GM23338 (cell line): ENCODE data around the gene RAB13. TPM values are rescaled to one million over a fixed set of nuclear protein-coding genes. Genes with fewer than 3 reads are reported as not detected.

Experiments used
- ATAC-seq: fragments of 200-7000 bp; cut with Tn5 transposase; 3 replicates; pipeline ENCODE4 v1.9.1; 2020
- DNase-seq: peaks from one replicate; pipeline ENCODE4 v3.0.0-alpha.2; 2015; ENCODE audit warnings: low spot score
- H2AFZ ChIP-seq: fragments of 200-600 bp; sonication (generic); 2 replicates; pipeline ENCODE4 v1.8.0; 2016; ENCODE audit warnings: antibody characterized with exemption, mild to moderate bottlenecking, moderate library complexity
- H3F3A ChIP-seq: fragments of 200-600 bp; sonication (generic); replicated peaks from 2 replicates; pipeline ENCODE4 v1.8.0; 2017; ENCODE audit warnings: antibody characterized with exemption, mixed run types, low read depth
- H3K27ac ChIP-seq: fragments of 200-600 bp; sonication (generic); 2 replicates; pipeline ENCODE4 v1.6.1; 2016; ENCODE audit warnings: low read depth
- H3K27me3 ChIP-seq: fragments of 200-600 bp; sonication (generic); 2 replicates; pipeline ENCODE4 v1.8.0; 2016; ENCODE audit warnings: mild to moderate bottlenecking, mixed run types, moderate library complexity; ENCODE audit not compliant: insufficient read depth
- H3K36me3 ChIP-seq: fragments of 200-600 bp; sonication (generic); 2 replicates; pipeline ENCODE4 v1.8.0; 2016; ENCODE audit warnings: mild to moderate bottlenecking; ENCODE audit not compliant: insufficient read depth
- H3K4me1 ChIP-seq: fragments of 200-600 bp; sonication (generic); 2 replicates; pipeline ENCODE4 v1.8.0; 2016; ENCODE audit warnings: mild to moderate bottlenecking, moderate library complexity; ENCODE audit not compliant: insufficient read depth
- H3K4me2 ChIP-seq: fragments of 200-600 bp; sonication (generic); 2 replicates; pipeline ENCODE4 v1.7.1; 2017; ENCODE audit warnings: mixed run types
- H3K4me3 ChIP-seq: fragments of 200-600 bp; sonication (generic); 2 replicates; pipeline ENCODE4 v1.6.1; 2016; ENCODE audit warnings: mixed run types
- H3K79me2 ChIP-seq: fragments of 200-600 bp; sonication (generic); replicated peaks from 2 replicates; pipeline ENCODE4 v1.8.0; 2017; ENCODE audit warnings: mild to moderate bottlenecking; ENCODE audit not compliant: insufficient read depth
- H3K9me2 ChIP-seq: fragments of 200-600 bp; sonication (generic); 2 replicates; pipeline ENCODE4 v1.8.0; 2017; ENCODE audit not compliant: insufficient read depth
- H4K20me1 ChIP-seq: fragments of 200-600 bp; sonication (generic); replicated peaks from 2 replicates; pipeline ENCODE4 v1.8.0; 2017; ENCODE audit warnings: mild to moderate bottlenecking; ENCODE audit not compliant: insufficient read depth
- H3K27ac Mint-ChIP-seq: 2 replicates; pipeline ENCODE4 v1.8.0; 2020; ENCODE audit warnings: inconsistent platforms, mild to moderate bottlenecking, moderate library complexity, mixed read lengths
- H3K27me3 Mint-ChIP-seq: 3 replicates; pipeline ENCODE4 v1.8.0; 2022; ENCODE audit warnings: low read depth, mild to moderate bottlenecking, moderate library complexity, mixed read lengths, inconsistent platforms; ENCODE audit not compliant: insufficient read depth, poor library complexity
- H3K36me3 Mint-ChIP-seq: 3 replicates; pipeline ENCODE4 v1.8.0; 2021; ENCODE audit warnings: low read depth, mild to moderate bottlenecking, inconsistent platforms, moderate library complexity, mixed read lengths
- H3K4me1 Mint-ChIP-seq: 3 replicates; pipeline ENCODE4 v1.8.0; 2020; ENCODE audit warnings: mild to moderate bottlenecking, inconsistent platforms, mixed read lengths
- H3K4me3 Mint-ChIP-seq: 3 replicates; pipeline ENCODE4 v1.8.0; 2021; ENCODE audit warnings: moderate library complexity, mild to moderate bottlenecking, inconsistent platforms, mixed read lengths
- H3K9me3 Mint-ChIP-seq: 3 replicates; pipeline ENCODE4 v1.8.0; 2020; ENCODE audit warnings: moderate library complexity, mild to moderate bottlenecking, inconsistent platforms, mixed read lengths
- EZH2 ChIP-seq: fragments of 200-600 bp; sonication (generic); IDR thresholded peaks from one replicate; pipeline ENCODE4 v1.8.0; 2017; ENCODE audit warnings: antibody characterized with exemption, mild to moderate bottlenecking, low read depth; ENCODE audit not compliant: unreplicated experiment
- JUNB ChIP-seq: IDR thresholded peaks from one replicate; pipeline ENCODE4 v1.6.1; 2016; ENCODE audit warnings: antibody characterized with exemption; ENCODE audit not compliant: unreplicated experiment
- POLR2AphosphoS5 ChIP-seq: IDR thresholded peaks from 2 replicates; pipeline ENCODE4 v1.6.1; 2016; ENCODE audit warnings: antibody characterized with exemption, low read depth
- polyA plus RNA-seq: library from polyadenylated mRNA; unstranded; fragments of >200 nt; fragmentation: Nextera tagmentation; extraction: Ambion mirVana; gene quantifications from 2 replicates; pipeline ENCODE4 v1.2.1, GENCODE V29; 2016
- total RNA-seq: library from RNA; depleted of rRNA; stranded (reverse); fragments of >200 nt; shearing (Covaris generic); gene quantifications from 2 replicates; pipeline ENCODE4 v1.2.3, GENCODE V29; 2014
- TF ChIP-seq, protein P1 (sequence below): IDR thresholded peaks from 2 replicates; pipeline ENCODE4 v1.6.1; 2016; ENCODE audit warnings: antibody characterized with exemption
- TF ChIP-seq, protein P2 (sequence below): IDR thresholded peaks from one replicate; pipeline ENCODE4 v1.6.1; 2018; ENCODE audit warnings: antibody characterized with exemption; ENCODE audit not compliant: unreplicated experiment
- TF ChIP-seq, protein P3 (sequence below), 2 experiments: fragments of 200-600 bp in 1 of 2; sonication (generic) in 1 of 2; conservative IDR thresholded peaks; 2 replicates each; pipeline versions ENCODE4 v1.5.1 to v1.6.1; 2016 to 2017; ENCODE audit warnings: antibody characterized with exemption in 2 of 2, low read depth in 2 of 2, mild to moderate bottlenecking in 2 of 2, moderate library complexity in 1 of 2
- TF ChIP-seq, protein P4 (sequence below): fragments of 250-450 bp; sonication (Bioruptor Pico); IDR thresholded peaks from 2 replicates; pipeline ENCODE4 v1.5.0; 2020; ENCODE audit warnings: mild to moderate bottlenecking, moderate library complexity

RAB13 gene
- total and polyA plus RNA-seq, 2 experiments from 2014 or later, result 38.6 to 171 TPM

DNA sequence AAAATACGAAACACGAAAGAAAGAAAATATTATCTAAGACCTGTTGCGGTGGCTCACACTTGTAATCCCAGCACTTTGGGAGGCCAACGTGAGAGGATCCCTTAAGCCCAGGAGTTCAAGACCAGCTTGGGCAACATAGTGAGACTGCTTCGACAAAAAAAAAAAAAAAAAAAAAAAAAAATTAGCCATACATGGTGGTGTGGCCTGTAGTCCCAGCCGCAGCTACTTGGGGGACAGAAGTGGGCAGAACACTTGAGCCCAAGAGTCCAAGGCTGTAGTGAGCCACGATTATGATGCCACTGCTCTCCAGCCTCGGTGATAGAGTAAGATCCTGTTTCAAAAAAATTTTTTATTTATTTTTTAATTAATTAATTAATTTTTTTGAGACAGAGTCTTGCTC lies 1.5 kb upstream of the RAB13 start:
- H3K9me3 Mint-ChIP-seq, result peaks cover 4% of the 10 kb centered on the region; the same call in 1 of the 3 replicates
- Histone ChIP-seq H3K9me2 (no peaks in the 10 kb centered on the region), H3K36me3 (peaks cover 27% of the 10 kb centered on the region), H3K79me2 (peaks cover 38% of the 10 kb centered on the region), H3K27ac (no peak overlapping the region), H4K20me1 (peaks cover 22% of the 10 kb centered on the region), H3K4me3 (no peak overlapping the region), H2AFZ (no peak overlapping the region), H3K4me2 (no peak overlapping the region), H3K4me1 (peaks cover 21% of the 10 kb centered on the region), H3K27me3 (no peaks in the 10 kb centered on the region), H3F3A (peaks cover 14% of the 10 kb centered on the region)
- H3K36me3 Mint-ChIP-seq, result peaks cover 42% of the 10 kb centered on the region
- H3K27me3 Mint-ChIP-seq, result peaks cover 30% of the 10 kb centered on the region
- DNase-seq (no peak), ATAC-seq (no peak)
- peaks cover 31% of the 10 kb centered on the region for H3K4me1 Mint-ChIP-seq
- TF ChIP-seq JUNB (no peak), POLR2AphosphoS5 (no peak)
- TF ChIP-seq, protein P1, sequence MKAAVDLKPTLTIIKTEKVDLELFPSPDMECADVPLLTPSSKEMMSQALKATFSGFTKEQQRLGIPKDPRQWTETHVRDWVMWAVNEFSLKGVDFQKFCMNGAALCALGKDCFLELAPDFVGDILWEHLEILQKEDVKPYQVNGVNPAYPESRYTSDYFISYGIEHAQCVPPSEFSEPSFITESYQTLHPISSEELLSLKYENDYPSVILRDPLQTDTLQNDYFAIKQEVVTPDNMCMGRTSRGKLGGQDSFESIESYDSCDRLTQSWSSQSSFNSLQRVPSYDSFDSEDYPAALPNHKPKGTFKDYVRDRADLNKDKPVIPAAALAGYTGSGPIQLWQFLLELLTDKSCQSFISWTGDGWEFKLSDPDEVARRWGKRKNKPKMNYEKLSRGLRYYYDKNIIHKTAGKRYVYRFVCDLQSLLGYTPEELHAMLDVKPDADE, result no peak
- TF ChIP-seq, protein P2, sequence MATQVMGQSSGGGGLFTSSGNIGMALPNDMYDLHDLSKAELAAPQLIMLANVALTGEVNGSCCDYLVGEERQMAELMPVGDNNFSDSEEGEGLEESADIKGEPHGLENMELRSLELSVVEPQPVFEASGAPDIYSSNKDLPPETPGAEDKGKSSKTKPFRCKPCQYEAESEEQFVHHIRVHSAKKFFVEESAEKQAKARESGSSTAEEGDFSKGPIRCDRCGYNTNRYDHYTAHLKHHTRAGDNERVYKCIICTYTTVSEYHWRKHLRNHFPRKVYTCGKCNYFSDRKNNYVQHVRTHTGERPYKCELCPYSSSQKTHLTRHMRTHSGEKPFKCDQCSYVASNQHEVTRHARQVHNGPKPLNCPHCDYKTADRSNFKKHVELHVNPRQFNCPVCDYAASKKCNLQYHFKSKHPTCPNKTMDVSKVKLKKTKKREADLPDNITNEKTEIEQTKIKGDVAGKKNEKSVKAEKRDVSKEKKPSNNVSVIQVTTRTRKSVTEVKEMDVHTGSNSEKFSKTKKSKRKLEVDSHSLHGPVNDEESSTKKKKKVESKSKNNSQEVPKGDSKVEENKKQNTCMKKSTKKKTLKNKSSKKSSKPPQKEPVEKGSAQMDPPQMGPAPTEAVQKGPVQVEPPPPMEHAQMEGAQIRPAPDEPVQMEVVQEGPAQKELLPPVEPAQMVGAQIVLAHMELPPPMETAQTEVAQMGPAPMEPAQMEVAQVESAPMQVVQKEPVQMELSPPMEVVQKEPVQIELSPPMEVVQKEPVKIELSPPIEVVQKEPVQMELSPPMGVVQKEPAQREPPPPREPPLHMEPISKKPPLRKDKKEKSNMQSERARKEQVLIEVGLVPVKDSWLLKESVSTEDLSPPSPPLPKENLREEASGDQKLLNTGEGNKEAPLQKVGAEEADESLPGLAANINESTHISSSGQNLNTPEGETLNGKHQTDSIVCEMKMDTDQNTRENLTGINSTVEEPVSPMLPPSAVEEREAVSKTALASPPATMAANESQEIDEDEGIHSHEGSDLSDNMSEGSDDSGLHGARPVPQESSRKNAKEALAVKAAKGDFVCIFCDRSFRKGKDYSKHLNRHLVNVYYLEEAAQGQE, result no peak
- no peak overlapping the region; the same call in 2 of the 3 replicates for H3K4me3 Mint-ChIP-seq
- no peak overlapping the region for H3K27ac Mint-ChIP-seq

DNA sequence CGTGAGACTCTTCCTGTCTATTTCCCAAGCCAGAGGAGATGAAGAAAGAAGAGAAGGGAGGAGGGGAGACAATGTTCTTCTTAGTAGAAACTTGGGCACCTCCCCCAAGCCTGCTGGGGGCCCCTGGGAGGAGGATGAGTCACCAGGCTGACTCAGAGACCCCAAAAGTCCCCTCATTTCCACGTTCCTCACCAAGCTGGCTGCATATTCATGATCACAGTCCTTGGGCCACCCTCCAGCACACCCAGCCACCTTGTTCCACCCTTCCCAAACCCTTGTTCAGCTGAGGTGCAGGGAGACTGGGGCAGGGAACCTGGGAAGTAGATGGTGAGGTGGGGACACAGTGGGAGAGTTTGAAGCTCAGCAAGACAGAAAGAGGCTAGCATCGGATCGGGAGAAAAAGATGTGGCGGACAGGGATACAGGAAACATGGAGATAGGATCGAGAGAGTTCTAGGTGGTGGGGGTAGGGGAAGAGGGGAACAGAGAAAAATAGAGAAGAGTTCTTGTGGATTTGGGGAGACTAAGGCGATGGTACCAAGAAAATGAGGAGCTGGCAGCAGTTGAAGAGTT lies 712 bp downstream of the RAB13 start:
- Histone ChIP-seq H3K9me2 (no peaks in the 10 kb centered on the region), H2AFZ (peak overlapping the region; percentile 50; the same call in 1 of the 2 replicates), H3F3A (peaks cover 4% of the 10 kb centered on the region; the same call in 1 of the 2 replicates), H3K4me2 (peak overlapping the region; percentile 85), H3K4me1 (peaks cover 6% of the 10 kb centered on the region), H3K79me2 (peaks cover 18% of the 10 kb centered on the region; the same call in 1 of the 2 replicates), H3K27me3 (no peaks in the 10 kb centered on the region), H3K27ac (peak overlapping the region; percentile 73; the same call in 1 of the 2 replicates), H3K4me3 (peak overlapping the region; percentile 80), H4K20me1 (peaks cover 5% of the 10 kb centered on the region; the same call in 1 of the 2 replicates), H3K36me3 (peaks cover 10% of the 10 kb centered on the region)
- peak; percentile 24 for ATAC-seq
- Mint-ChIP-seq H3K9me3 (no peaks in the 10 kb centered on the region), H3K36me3 (peaks cover 37% of the 10 kb centered on the region), H3K4me1 (peaks cover 19% of the 10 kb centered on the region), H3K27ac (peak overlapping the region; percentile 92), H3K27me3 (peaks cover 15% of the 10 kb centered on the region), H3K4me3 (peak overlapping the region; percentile 92)
- DNase-seq, result peak; percentile 56
- peak; percentile 53 for TF ChIP-seq POLR2AphosphoS5
- TF ChIP-seq, protein P3, sequence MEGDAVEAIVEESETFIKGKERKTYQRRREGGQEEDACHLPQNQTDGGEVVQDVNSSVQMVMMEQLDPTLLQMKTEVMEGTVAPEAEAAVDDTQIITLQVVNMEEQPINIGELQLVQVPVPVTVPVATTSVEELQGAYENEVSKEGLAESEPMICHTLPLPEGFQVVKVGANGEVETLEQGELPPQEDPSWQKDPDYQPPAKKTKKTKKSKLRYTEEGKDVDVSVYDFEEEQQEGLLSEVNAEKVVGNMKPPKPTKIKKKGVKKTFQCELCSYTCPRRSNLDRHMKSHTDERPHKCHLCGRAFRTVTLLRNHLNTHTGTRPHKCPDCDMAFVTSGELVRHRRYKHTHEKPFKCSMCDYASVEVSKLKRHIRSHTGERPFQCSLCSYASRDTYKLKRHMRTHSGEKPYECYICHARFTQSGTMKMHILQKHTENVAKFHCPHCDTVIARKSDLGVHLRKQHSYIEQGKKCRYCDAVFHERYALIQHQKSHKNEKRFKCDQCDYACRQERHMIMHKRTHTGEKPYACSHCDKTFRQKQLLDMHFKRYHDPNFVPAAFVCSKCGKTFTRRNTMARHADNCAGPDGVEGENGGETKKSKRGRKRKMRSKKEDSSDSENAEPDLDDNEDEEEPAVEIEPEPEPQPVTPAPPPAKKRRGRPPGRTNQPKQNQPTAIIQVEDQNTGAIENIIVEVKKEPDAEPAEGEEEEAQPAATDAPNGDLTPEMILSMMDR (conservative IDR thresholded peaks at IDR 0.05; ENCODE audit: low read depth in 2 of 2), result no peak
- TF ChIP-seq EZH2, result no peak
- TF ChIP-seq, protein P4, sequence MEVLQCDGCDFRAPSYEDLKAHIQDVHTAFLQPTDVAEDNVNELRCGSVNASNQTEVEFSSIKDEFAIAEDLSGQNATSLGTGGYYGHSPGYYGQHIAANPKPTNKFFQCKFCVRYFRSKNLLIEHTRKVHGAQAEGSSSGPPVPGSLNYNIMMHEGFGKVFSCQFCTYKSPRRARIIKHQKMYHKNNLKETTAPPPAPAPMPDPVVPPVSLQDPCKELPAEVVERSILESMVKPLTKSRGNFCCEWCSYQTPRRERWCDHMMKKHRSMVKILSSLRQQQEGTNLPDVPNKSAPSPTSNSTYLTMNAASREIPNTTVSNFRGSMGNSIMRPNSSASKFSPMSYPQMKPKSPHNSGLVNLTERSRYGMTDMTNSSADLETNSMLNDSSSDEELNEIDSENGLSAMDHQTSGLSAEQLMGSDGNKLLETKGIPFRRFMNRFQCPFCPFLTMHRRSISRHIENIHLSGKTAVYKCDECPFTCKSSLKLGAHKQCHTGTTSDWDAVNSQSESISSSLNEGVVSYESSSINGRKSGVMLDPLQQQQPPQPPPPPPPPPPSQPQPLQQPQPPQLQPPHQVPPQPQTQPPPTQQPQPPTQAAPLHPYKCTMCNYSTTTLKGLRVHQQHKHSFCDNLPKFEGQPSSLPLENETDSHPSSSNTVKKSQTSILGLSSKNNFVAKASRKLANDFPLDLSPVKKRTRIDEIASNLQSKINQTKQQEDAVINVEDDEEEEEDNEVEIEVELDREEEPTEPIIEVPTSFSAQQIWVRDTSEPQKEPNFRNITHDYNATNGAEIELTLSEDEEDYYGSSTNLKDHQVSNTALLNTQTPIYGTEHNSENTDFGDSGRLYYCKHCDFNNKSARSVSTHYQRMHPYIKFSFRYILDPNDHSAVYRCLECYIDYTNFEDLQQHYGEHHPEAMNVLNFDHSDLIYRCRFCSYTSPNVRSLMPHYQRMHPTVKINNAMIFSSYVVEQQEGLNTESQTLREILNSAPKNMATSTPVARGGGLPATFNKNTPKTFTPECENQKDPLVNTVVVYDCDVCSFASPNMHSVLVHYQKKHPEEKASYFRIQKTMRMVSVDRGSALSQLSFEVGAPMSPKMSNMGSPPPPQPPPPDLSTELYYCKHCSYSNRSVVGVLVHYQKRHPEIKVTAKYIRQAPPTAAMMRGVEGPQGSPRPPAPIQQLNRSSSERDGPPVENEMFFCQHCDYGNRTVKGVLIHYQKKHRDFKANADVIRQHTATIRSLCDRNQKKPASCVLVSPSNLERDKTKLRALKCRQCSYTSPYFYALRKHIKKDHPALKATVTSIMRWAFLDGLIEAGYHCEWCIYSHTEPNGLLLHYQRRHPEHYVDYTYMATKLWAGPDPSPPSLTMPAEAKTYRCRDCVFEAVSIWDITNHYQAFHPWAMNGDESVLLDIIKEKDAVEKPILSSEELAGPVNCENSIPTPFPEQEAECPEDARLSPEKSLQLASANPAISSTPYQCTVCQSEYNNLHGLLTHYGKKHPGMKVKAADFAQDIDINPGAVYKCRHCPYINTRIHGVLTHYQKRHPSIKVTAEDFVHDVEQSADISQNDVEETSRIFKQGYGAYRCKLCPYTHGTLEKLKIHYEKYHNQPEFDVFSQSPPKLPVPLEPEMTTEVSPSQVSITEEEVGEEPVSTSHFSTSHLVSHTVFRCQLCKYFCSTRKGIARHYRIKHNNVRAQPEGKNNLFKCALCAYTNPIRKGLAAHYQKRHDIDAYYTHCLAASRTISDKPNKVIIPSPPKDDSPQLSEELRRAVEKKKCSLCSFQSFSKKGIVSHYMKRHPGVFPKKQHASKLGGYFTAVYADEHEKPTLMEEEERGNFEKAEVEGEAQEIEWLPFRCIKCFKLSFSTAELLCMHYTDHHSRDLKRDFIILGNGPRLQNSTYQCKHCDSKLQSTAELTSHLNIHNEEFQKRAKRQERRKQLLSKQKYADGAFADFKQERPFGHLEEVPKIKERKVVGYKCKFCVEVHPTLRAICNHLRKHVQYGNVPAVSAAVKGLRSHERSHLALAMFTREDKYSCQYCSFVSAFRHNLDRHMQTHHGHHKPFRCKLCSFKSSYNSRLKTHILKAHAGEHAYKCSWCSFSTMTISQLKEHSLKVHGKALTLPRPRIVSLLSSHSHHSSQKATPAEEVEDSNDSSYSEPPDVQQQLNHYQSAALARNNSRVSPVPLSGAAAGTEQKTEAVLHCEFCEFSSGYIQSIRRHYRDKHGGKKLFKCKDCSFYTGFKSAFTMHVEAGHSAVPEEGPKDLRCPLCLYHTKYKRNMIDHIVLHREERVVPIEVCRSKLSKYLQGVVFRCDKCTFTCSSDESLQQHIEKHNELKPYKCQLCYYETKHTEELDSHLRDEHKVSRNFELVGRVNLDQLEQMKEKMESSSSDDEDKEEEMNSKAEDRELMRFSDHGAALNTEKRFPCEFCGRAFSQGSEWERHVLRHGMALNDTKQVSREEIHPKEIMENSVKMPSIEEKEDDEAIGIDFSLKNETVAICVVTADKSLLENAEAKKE (CRISPR knock-in tag), result no peak
